ENCODE measurements around the gene TLE6. TPM values are rescaled to one million over a fixed set of nuclear protein-coding genes. Genes with fewer than 3 reads are reported as not detected.

Gene TLE6
- total and polyA plus RNA-seq, 7 donors: 0.50 to 2.2 (median 0.92) TPM; not detected in 1

DNA sequence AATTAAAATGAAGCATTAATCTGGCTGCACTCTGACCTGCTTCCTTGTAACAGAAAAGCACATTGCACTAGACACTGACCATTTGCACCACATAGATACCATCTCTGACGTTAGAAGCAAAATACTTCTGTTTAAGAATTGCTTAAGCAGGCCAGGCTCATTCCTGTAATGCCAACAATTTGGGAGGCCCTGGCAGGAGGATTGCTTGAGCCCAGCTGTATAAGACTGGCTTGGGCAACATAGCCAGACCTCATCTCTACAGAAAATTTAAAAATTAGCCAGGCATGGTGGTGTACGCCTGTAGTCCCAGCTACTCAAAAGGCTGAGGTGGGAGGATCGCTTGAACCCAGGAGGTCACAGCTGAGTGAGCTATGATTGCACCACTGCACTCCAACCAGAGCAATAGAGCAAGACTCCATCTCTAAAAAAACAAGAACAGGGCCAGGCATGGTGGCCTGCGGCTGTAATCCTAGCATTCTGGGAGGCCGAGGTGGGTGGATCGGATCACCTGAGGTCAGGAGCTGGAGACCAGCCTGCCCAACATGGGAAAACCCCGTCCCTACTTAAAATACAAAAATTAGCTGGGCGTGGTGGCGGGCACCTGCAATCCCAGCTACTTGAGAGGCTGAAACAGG, 7.0 kb upstream of the TLE6 start:
- H3K4me3 ChIP-seq: no peak overlapping the region
- intact Hi-C loops (cut with DNase I): loop anchor here in 1 of 2 donors (5.0 kb wide), 1 partner anchor 137 kb away; no protein-coding TSS in a partner anchor
- 71 to 80% (median 77%) methylated on average over 9 of the region's 9 CpGs for WGBS, 3 donors
- H3K36me3 ChIP-seq (ENCODE audit: insufficient read depth in 1 of 2, low read depth in 1 of 2): no peaks in the 10 kb centered on the region
- H3K27ac ChIP-seq: peak overlapping the region; percentile 72
- ATAC-seq (no peak), DNase-seq (no peak)
- no peaks in the 10 kb centered on the region for H3K27me3 ChIP-seq (ENCODE audit: insufficient read depth in 3 of 3, low read length in 2 of 3)
- H3K4me1 ChIP-seq: peaks cover 5% of the 10 kb centered on the region
- H3K9me3 ChIP-seq: no peaks in the 10 kb centered on the region
- TF ChIP-seq, protein P1, sequence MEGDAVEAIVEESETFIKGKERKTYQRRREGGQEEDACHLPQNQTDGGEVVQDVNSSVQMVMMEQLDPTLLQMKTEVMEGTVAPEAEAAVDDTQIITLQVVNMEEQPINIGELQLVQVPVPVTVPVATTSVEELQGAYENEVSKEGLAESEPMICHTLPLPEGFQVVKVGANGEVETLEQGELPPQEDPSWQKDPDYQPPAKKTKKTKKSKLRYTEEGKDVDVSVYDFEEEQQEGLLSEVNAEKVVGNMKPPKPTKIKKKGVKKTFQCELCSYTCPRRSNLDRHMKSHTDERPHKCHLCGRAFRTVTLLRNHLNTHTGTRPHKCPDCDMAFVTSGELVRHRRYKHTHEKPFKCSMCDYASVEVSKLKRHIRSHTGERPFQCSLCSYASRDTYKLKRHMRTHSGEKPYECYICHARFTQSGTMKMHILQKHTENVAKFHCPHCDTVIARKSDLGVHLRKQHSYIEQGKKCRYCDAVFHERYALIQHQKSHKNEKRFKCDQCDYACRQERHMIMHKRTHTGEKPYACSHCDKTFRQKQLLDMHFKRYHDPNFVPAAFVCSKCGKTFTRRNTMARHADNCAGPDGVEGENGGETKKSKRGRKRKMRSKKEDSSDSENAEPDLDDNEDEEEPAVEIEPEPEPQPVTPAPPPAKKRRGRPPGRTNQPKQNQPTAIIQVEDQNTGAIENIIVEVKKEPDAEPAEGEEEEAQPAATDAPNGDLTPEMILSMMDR (IDR thresholded peaks at IDR 0.05): no peak

DNA sequence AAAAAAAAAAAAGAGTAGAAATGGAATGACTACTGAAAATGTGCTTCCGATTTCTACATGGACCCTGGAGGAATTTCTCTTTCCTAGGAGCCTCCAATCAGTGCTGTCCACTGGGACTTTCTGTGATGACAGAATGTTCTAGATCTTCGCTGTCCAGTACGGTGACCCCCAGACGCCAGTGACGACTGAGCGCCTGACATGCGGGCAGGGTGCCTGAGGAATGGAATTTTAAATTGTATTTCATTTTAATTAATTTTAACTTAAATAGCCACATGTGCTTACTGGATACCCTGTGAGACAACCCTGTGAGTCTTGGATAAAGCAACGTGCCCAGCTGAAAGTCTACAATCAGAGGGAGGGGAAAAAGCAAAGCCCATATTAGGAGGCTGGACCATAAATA, 4.1 kb upstream of the TLE6 start:
- DNase-seq: peak in 1 of 2 donors; percentile 82
- Histone ChIP-seq H3K9me3 (no peaks in the 10 kb centered on the region), H3K27me3 (ENCODE audit: insufficient read depth in 3 of 3, low read length in 2 of 3) (no peaks in the 10 kb centered on the region), H3K36me3 (ENCODE audit: insufficient read depth in 1 of 2, low read depth in 1 of 2) (no peaks in the 10 kb centered on the region), H3K4me3 (no peak overlapping the region), H3K27ac (peak overlapping the region; percentile 72), H3K4me1 (peaks cover 20% of the 10 kb centered on the region)
- peak in 1 of 4 donors; percentile 24 for ATAC-seq
- intact Hi-C loops (cut with DNase I): loop anchor here in 1 of 2 donors (5.0 kb wide), 1 partner anchor 134 kb away; no protein-coding TSS in a partner anchor
- TF ChIP-seq, protein P1 (IDR thresholded peaks at IDR 0.05): no peak
- 43 to 59% (median 50%) methylated on average over 8 of the region's 8 CpGs for WGBS, 3 donors

DNA sequence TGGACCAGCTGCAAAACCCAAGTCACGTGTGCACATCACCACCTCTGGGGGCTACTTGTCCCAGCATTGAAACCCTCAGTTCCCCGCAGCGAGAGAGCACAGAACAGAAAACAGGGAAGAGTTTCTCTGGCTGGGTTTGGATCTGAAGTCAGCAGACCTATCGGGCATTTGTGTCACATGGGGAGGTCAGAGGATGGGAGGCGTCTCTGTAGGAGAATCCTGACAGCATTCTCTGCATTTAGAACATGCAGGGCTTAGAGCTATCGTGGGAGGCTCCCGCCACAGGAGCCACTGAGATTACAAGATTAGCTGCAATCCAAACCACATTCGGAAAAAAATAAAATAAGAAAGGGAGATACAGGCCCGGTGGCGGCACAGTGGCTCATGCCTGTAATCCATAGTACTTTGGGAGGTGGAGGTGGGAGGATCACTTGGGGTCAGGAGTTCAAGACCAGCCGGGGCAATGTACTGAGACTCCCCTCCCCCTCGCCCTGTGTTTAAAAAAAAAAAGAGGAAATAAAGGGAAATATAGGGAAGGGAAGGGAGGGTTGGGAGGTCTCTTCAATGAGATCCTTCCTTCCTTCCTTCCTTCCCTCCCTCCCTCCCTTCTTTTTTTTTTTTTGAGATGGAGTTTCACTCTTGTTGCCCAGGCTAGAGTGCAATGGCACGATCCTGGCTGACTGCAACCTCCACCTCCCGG, 2.9 kb upstream of the TLE6 start:
- H3K36me3 ChIP-seq (ENCODE audit: insufficient read depth in 1 of 2, low read depth in 1 of 2): no peaks in the 10 kb centered on the region
- ATAC-seq (no peak), DNase-seq (peak in 1 of 2 donors; percentile 69)
- 30 to 39% (median 35%) methylated on average over 14 of the region's 14 CpGs for WGBS, 3 donors
- intact Hi-C loops (cut with DNase I): loop anchor here in 1 of 2 donors (5.0 kb wide), 2 partner anchors 58 to 133 kb away; no protein-coding TSS in a partner anchor
- H3K27me3 ChIP-seq (ENCODE audit: insufficient read depth in 3 of 3, low read length in 2 of 3): no peaks in the 10 kb centered on the region
- H3K27ac ChIP-seq: peak overlapping the region; percentile 66
- H3K4me1 ChIP-seq: peaks cover 17% of the 10 kb centered on the region
- no peak overlapping the region for H3K4me3 ChIP-seq
- TF ChIP-seq, protein P1 (IDR thresholded peaks at IDR 0.05): no peak
- H3K9me3 ChIP-seq: no peaks in the 10 kb centered on the region

DNA sequence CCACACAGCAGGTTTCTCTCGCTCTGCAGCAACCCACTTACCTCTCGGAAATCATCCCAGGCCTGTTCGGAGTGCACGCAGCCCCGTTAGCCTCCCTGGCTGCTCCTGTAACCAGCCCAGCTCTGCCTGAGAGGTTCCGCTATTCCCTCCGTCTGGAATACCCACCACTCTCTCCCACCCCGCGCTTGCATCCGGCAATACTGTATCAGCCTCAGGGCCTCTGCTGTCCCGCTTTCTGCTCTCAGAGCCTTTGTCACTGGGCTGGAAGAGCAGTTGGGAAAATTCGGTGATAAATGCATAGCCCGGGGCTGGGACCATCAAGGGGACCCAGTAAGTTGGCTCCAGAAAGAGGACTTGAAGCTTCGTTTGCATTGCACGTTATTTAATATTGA, 759 bp upstream of the TLE6 start:
- WGBS, 3 donors: 10 to 15% (median 11%) methylated on average over 15 of the region's 15 CpGs
- Histone ChIP-seq H3K9me3 (no peaks in the 10 kb centered on the region), H3K4me3 (peak overlapping the region; percentile 76), H3K27ac (peak overlapping the region; percentile 33), H3K36me3 (ENCODE audit: insufficient read depth in 1 of 2, low read depth in 1 of 2) (no peaks in the 10 kb centered on the region), H3K4me1 (peaks cover 17% of the 10 kb centered on the region), H3K27me3 (ENCODE audit: insufficient read depth in 3 of 3, low read length in 2 of 3) (no peaks in the 10 kb centered on the region)
- TF ChIP-seq, protein P1 (IDR thresholded peaks at IDR 0.05): no peak
- intact Hi-C loops (cut with DNase I): loop anchor here (2.0 to 5.0 kb wide), 2 partner anchors 56 to 58 kb away; no protein-coding TSS in a partner anchor
- peak in 1 of 4 donors; percentile 23 for ATAC-seq
- DNase-seq: no peak

Data from psoas muscle (tissue), 8 donors.